Tibial artery (tissue), 4 donors: ENCODE measurements around the gene CKS1B.
"Not testable (repeated sequence)": the region's sequence is repeated elsewhere in the genome, so short reads cannot be mapped to it uniquely, and the experiment has no call there.

Source experiments
- DNase-seq, 2 donors: peaks; one replicate each; pipeline ENCODE4 v3.0.0-alpha.2; 2019
- H3K27ac ChIP-seq, 2 donors: fragments of 200-600 bp; sonication (generic) in 1 of 2; 1 replicate in 1 of 2; 2 replicates in 1 of 2; pipeline ENCODE4 v1.5.1; 2018 to 2019; ENCODE audit warnings: mild to moderate bottlenecking in 1 of 2
- H3K27me3 ChIP-seq, 2 donors: fragments of 200-600 bp; sonication (generic) in 1 of 2; one replicate each; pipeline versions ENCODE4 v1.5.1 to v1.6.0; 2016 to 2019
- H3K36me3 ChIP-seq, 3 donors: fragments of 200-600 bp; sonication (generic) in 2 of 3; one replicate each; pipeline ENCODE4 v1.5.1; 2016 to 2019; ENCODE audit warnings: mild to moderate bottlenecking in 2 of 3
- H3K4me1 ChIP-seq, 4 donors: fragments of 200-600 bp; sonication (generic) in 2 of 4; 1 replicate in 3 of 4; 2 replicates in 1 of 4; pipeline ENCODE4 v1.5.1; 2016 to 2019
- H3K4me3 ChIP-seq, 2 donors: fragments of 200-600 bp; sonication (generic) in 1 of 2; 1 replicate in 1 of 2; 2 replicates in 1 of 2; pipeline ENCODE4 v1.5.1; 2018 to 2019; ENCODE audit warnings: mild to moderate bottlenecking in 2 of 2
- H3K9me3 ChIP-seq, 3 donors: fragments of 200-600 bp; sonication (generic) in 1 of 3; one replicate each; pipeline ENCODE4 v1.5.1; 2016 to 2019
- CTCF ChIP-seq, 2 experiments: fragments of 200-600 bp in 1 of 2; fragments of 450-650 bp in 1 of 2; IDR thresholded peaks; one replicate each; pipeline ENCODE4 v1.5.1; 2017 to 2019; ENCODE audit warnings: antibody characterized with exemption in 2 of 2, mild to moderate bottlenecking in 1 of 2, moderate library complexity in 1 of 2
- intact Hi-C: fragments of 100-400 bp; cut with DNase I; formaldehyde crosslinking; loops from one replicate; pipeline ENCODE4 v1.15.0; 2023; ENCODE audit warnings: low total_unique reads

The CKS1B gene

GRCh38 chr1:154994269-154994587 lies 19.7 kb downstream of the CKS1B start:
- no peak for TF ChIP-seq CTCF (IDR thresholded peaks at IDR 0.05)
- intact Hi-C loops = no loop called here
- Histone ChIP-seq H3K36me3 (peaks cover 0 to 45% (median 9%) of the 10 kb centered on the region in 3 donors), H3K4me1 (peaks cover 0 to 11% (median 6%) of the 10 kb centered on the region in 4 donors), H3K9me3 (no peaks in the 10 kb centered on the region), H3K4me3 (no peak overlapping the region), H3K27ac (no peak overlapping the region), H3K27me3 (no peaks in the 10 kb centered on the region)
- DNase-seq = no peak

GRCh38 chr1:154994591-154994990 lies 20.1 kb downstream of the CKS1B start:
- Histone ChIP-seq H3K36me3 (peaks cover 0 to 41% (median 9%) of the 10 kb centered on the region in 3 donors), H3K9me3 (no peaks in the 10 kb centered on the region), H3K27me3 (no peaks in the 10 kb centered on the region), H3K4me1 (peaks cover 0 to 15% (median 9%) of the 10 kb centered on the region in 4 donors), H3K27ac (no peak overlapping the region), H3K4me3 (no peak overlapping the region)
- TF ChIP-seq CTCF (IDR thresholded peaks at IDR 0.05) = no peak
- intact Hi-C loops = no loop called here
- no peak for DNase-seq

- not testable (repeated sequence) for H3K9me3 ChIP-seq, H3K27ac ChIP-seq, H3K4me3 ChIP-seq, H3K27me3 ChIP-seq
- H3K4me1 ChIP-seq = peaks cover 0 to 23% (median 17%) of the 10 kb centered on the region in 4 donors
- peaks cover 0 to 33% (median 4%) of the 10 kb centered on the region in 3 donors for H3K36me3 ChIP-seq
- TF ChIP-seq CTCF (IDR thresholded peaks at IDR 0.05) = peak; percentile 26 to 34
- intact Hi-C loops = loop anchor here (5.0 kb wide), 1 partner anchor 33 kb away; the partner anchor contains the start of gene PYGO2
- DNase-seq = peak in 1 of 2 donors; percentile 59
These were observed 21.0 kb downstream of the CKS1B start for GRCh38 chr1:154995301-154995983.

- H3K9me3 ChIP-seq = no peaks in the 10 kb centered on the region
- H3K27me3 ChIP-seq = no peaks in the 10 kb centered on the region
- H3K36me3 ChIP-seq = peaks cover 0 to 18% (median 0%) of the 10 kb centered on the region in 3 donors
- no peak overlapping the region for H3K4me3 ChIP-seq
- no peak for DNase-seq
- peaks cover 0 to 23% (median 17%) of the 10 kb centered on the region in 4 donors for H3K4me1 ChIP-seq
- no peak overlapping the region for H3K27ac ChIP-seq
- intact Hi-C loops = loop anchor here (5.0 kb wide), 1 partner anchor 35 kb away; the partner anchor contains the start of gene PYGO2
- TF ChIP-seq CTCF (IDR thresholded peaks at IDR 0.05) = no peak
These were observed 22.7 kb downstream of the CKS1B start for GRCh38 chr1:154996966-154997701.

GRCh38 chr1:154998201-154998780 lies 23.8 kb downstream of the CKS1B start:
- intact Hi-C loops = loop anchor here (5.0 kb wide), 1 partner anchor 36 kb away; the partner anchor contains the start of gene PYGO2
- no peaks in the 10 kb centered on the region for H3K9me3 ChIP-seq
- H3K36me3 ChIP-seq = peaks cover 0 to 6% (median 0%) of the 10 kb centered on the region in 3 donors
- H3K4me3 ChIP-seq = no peak overlapping the region
- H3K27me3 ChIP-seq = no peaks in the 10 kb centered on the region
- H3K27ac ChIP-seq = no peak overlapping the region
- no peak for DNase-seq
- TF ChIP-seq CTCF (IDR thresholded peaks at IDR 0.05) = no peak
- peaks cover 0 to 23% (median 17%) of the 10 kb centered on the region in 4 donors for H3K4me1 ChIP-seq
